GM19035 (cell line): ENCODE data around the gene THAP4.

Source experiments
- ATAC-seq: cut with Tn5 transposase; IDR thresholded peaks from one replicate; pipeline ENCODE4 v1.9.1; 2021; ENCODE audit not compliant: unreplicated experiment

The THAP4 gene

DNA sequence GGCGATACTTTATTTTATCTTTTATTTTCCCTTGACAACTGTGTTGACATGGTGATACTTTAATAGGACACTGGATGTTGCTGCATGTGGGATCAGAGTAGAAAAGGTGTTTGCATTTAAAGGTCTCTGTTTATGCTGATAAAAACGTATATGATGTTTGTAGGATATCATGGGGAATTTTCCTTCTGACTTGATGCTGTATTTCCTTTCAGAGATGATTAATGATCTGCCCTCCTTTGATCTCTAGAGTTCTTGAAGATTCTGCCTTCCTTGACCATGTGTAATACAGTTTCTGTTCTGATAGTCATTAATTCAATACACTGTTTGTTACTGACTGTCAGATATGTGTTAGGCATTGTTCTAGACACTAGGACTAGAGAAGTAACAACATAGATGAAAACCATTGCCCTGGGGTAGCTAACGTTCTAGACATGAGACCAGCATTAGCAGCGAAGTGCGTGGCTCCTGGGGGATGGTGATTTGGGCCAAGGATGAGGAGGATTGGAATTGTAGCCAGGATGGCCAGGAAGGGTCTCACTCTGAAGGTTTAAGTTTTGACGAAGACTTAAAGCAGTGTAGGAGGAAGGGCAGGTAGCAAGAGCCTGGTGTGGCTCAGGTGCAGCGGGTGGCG is 3.3 kb upstream of the THAP4 start:
- ATAC-seq: no peak

DNA sequence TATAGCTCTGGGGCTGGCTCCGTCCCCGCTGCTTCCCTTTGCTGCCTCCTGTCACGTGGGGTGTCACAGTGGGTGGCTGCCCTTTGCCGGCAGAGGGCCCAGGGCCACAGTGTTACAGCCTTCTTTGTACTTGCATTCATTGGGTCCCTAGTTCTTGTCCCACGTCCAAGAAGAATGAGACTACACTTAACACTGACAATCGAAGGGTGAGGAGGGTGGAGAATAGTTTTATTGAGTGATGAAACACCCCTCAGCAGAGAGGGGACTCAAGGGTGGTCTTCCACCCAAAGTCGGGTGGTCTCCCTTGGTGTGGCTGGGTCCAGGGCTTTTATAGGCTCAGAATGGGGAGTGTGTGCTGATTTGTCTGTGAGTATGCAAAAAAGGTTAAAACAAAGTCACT is 2.4 kb upstream of the THAP4 start:
- no peak for ATAC-seq

DNA sequence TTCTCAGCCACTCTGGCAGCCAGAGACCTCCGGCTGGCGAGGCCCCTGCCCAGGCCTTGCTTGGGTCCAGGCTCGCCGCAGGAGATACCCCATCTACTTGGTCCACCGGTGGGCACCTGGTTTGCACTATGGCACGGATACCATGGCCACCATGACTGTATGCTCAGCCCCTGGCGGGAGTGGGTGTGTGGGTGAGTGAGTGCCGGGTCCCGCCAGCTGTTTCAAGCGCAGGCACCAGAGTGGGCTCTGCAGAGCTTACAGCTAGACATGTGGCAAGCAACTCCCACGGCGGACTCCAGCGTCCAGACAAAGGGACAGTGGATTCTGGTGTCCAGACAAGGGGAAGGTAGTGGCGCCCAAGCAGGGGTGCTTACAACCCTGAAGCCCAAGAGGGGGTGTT is 2.0 kb upstream of the THAP4 start:
- ATAC-seq: no peak

DNA sequence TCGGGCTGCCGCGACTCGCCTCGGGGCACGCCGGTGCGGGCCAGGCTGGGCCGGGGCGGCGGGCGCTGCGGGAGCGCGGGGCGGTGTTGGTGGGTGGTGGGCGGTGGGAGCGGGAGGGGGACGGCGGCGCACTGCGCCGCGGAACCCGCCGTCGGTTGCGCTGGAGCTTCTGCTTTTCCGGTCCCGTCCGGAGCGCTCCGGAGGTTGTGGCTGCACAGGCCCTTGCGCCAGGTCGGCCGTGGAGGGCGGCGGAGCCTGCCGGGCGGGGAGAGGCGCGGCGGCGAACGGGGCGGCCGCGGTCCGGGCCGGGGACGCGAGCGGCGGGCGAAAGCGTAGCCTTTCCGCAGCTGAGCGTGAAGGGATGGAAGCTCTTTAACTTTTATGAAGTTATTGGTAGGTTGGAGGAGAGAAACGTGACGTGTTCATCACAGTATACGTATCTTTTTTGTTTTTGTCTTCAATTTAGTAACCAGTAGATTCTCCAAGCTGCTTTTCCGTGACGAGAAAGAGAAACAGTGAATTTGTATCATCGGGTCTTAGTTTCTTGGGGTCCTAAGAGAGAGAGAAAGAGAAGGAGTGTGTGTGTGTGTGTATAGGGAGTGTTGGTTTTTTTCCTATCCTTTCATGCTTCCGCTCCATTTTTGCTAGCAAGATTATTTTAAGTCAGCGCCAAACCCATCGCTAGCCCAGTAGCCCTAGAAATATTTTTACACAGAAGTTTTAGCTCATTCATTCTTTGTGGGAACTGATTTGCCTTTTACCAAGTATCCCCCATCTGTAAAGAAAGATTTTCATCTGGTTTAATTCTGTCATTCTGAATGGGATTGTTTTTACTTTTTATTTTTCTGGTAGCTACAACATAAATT is 1.1 kb upstream of the THAP4 start:
- peak; percentile 20 for ATAC-seq

DNA sequence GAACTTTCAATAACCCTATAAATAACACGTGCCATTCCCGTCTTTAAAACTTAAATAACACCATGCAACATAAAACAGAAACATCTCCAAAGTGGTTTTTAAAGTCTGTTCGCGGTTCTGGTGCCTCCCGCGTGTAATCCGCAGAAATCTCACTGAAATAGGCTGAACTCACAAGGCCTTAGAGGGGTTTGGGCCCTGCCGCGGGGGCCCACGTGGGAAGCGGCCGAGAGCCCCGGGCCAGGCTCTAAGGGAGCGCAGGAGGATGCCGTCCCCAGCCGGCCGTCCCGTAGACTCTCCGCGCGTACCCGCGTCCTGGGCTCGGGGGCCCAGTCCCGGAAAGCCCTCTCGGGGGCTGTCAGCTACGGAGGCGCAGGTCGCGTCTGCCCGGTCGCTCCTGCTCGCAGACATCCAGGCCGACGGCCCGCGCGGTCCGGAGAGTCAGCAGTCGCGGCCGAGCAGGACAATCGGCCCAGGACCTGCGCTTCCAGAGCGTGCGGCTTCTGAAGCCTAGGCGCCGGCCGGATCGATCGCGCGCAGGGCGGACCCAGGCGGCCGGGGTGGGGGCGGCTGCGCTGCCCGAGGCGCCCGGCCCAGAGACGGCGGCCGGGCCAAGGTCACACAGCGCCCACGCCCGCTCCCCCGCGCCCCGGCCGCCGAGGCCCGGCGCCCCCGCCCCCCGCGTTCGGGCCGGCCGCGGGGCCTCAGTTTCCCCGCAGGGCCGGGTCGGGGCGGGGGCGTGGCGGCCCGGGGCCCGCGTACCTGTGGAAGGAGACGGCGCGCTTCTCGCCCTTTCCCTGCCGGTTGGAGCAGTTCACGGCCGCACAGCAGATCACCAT is 558 bp downstream of the THAP4 start:
- ATAC-seq: peak; percentile 29

DNA sequence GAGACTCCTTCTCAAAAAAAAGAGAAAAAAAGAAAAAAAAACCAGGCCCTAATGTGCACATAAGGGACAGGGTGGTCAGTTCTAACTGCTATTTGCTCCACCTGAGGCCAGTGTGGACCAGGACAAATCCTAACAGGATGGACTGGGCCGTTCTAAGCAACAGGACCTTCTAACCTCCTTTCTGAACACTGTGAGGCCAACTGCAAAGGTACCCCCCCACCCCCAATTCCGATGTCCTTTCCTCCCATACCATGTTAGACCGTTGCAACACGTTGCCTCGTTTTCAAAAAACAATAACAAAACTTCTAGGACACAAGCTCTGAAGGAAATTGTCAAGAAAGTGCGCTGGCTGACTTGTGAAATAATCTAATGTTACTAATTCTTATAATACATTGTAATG is 1.2 kb downstream of the THAP4 start:
- no peak for ATAC-seq

DNA sequence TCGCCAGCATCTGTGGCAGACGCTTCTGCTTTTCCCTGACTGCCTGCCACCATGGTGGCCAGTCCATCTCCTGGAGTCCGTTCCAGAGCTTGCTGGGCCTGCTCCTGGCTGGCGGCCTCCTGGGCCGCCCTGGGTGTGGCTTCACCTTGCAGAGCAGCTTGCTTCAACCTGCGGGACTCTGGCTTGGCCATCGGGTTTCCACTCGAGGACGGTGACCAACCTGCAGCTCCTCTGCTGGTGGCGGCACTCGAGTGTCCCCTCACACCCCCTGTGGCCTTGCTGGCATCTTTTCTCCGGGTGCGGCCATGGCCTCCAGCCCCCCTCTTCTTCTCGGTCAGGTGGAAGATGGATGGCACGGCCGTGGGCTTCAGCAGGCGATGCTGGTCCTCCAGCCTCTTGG is 3.4 kb downstream of the THAP4 start:
- ATAC-seq: no peak

DNA sequence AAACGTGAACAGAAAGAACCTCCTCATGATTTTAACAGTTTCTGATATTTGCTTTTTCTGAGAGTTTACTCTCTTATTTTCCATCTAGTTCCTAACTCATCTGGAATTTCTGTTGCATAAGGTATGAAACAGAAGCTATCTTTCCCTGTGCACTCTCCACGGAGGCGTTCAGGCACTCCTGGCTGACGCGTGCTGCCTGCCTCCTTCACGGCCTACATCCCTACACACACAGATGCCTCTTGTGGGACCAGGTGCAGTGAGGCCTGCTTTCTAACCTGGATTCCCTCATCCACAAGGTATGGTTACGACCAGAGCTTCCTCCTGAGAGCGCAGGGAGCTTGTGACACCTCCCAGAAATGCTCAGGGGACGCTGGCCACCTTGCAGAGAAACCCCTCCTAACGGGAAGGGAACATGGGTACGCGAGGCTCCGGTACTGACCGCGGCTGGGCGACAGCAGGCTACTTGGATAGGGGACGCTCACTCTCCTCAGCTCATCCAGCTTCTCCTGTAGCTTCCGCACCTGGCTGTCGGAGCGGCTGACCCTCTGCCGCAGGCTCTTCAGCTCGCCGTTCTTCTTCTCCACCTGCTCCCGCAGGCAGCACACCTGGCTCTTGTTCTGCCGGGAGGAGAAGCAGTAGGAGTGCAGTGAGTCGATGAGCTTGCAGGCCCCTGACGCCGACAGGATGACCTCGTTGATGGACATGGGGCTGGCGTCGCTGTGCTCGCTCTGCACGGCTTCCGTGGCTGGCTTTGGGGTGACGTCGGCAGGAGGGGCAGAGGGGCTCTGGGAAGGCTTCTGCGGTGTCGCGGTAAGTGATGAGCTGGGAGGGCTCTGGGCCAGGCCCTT is 4.3 kb downstream of the THAP4 start:
- ATAC-seq: no peak

DNA sequence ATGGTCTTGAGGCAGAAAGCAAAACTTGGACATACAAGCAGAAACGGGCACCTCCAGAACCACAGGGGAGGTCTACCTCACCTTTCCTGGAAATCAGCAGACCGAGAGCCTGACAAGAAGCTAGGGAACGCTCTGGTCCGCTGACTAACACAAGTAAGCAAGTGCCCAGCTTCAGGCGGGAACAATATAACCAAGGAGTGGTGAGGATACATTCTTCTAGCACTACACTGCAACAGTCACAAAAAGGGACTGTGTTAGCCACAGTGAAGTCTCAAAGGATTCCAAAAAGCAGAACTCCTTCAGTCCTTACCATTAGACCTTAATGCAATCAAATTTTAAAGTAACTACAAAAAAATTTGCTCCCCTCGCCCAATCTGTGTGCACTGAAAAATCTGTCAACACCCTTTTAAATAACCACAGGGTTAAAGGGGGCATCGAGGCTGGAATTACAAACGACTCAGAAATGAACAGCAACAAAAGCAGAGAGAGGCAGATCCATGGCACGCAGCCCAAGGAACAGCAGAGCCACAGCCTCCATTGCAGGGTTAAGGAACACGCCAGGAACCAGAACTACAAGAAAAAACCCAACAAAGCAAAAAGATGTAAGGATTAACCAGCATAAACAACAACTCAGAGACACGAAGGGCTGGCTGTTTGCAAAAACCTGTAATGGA is 7.1 kb downstream of the THAP4 start:
- no peak for ATAC-seq

DNA sequence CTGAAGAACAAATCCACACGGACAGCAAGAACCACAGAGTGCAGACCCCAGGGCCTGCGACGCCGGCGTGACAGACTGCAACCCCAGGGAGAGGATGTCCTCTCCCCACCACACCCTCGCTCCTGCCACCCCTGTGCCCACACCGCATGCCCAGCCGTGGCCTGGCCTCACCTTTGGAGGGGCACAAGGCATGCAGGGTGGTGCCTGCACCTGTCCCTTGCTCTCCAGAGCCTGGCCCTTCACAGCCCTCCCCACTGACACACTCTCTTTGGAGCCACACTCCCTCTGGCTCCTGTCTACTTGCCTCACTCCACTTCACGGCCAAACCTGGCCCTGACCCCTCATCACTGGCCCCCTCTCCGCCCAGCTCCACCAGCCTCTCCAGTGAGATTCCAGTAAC is 9.3 kb downstream of the THAP4 start:
- ATAC-seq: no peak

DNA sequence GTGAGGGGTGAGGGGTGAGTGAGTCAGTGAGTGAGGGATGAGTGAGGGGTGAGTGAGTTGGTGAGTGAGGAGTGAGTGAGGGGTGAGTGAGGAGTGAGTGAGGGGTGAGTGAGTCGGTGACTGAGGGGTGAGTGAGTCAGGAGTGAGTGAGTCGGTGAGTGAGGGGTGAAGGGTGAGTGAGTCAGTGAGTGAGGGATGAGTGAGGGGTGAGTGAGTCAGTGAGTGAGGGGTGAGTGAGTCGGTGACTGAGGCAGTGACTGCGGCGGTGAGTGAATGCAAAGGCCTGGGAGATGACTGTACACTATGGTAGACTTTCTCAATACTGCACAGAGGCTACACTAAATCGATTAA is 16.6 kb downstream of the THAP4 start:
- ATAC-seq: no peak

DNA sequence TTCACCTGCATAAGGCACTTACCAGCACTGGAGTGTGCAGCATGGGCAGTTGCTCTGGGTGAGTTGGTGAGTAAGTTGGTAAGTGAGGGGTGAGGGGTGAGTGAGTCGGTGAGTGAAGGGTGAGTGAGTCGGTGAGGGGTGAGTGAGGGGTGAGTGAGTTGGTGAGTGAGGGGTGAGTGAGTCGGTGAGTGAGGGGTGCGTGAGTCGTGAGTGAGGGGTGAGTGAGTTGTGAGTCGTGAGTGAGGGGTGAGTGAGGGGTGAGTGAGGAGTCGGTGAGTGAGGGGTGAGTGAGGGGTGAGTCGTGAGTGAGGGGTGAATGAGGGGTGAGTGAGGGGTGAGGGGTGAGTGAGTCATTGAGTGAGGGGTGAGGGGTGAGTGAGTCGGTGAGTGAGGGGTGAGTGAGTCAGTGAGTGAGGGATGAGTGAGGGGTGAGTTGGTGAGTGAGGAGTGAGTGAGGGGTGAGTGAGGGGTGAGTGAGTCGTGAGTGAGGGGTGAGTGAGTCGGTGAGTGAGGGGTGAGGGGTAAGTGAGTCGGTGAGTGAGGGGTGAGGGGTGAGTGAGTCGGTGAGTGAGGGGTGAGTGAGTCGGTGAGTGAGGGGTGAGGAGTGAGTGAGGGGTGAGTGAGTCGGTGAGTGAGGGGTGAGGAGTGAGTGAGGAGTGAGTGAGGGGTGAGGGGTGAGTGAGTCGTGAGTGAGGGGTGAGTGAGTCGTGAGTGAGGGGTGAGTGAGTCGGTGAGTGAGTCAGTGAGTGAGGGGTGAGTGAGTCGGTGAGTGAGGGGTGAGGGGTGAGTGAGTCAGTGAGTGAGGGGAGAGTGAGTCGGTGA is 17.1 kb downstream of the THAP4 start:
- no peak for ATAC-seq

DNA sequence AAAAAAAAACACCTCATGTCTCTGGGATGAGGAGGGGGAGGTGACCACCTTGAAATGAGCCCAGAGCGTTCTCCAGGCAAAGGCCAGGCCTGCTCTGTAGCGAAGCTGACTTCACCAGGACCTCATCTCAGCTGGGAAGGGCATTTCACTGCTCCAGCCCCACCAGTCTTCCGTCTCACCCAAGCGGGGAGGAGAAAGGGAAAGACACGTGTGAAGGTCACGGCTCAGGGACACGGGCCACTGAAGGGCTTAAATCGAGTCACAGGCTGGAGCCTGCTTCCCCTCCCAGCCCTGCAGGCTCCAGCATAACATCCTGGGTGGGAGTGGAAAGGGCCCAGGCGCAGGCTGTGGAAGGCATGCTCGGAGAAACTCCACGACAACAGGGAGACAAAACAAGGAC is 18.1 kb downstream of the THAP4 start:
- ATAC-seq: no peak

DNA sequence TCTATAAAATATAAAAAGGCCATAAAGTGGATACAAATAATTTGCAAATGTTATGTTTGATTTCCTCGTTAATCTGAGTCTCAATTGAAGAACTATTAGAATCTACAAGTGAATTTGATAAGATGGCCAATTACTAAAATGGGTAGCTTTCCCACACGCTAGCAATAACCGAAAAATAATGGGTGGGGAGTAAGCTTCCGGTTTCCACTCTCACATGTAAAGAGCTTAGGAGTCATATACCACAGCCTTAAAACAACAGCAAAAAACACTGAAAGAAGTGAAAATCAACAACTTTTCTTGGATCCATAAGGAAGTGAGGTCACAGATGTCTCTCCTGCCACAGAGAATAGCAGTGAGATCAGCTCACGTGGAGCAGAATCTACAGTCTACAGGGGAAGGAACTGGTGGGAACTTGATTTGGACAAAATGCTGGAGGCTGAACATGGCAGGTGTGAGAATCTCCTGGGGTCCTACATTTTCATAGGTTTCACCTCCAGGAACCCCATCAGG is 18.6 kb downstream of the THAP4 start:
- no peak for ATAC-seq

DNA sequence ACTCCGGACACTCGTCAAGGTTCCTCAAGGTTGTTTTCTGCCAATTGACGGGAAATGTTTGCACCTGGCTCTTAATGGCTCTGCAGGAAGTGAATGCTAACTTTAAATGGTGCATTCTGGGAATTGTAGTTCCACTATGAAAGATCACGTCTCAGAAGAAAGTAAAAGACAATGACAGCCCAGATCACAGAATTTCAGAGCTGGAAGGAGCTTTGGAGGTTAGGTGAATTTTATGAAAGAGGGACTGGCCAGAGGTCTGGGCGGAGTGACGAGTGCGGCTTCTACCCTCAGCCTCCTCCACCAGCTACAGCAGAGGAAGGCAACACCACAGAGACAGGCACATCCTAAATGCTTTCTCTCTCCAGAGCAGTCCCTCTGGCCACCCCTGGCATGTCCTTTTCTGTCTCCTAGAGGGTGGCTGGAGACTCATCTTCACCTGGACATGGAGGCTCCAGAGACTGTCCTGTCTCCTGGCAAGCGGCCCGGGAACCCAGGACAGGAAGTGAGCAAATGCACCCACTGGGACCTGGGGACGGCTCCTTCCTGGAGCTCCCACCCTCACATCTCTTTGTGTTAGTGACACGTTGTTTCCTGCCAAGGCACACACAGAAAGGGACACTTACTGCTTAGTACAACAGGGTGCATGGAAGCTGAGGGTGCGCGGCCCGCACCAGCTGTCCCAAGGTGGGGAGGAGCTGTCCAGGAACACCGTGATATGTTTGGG is 19.4 kb downstream of the THAP4 start:
- ATAC-seq: no peak

DNA sequence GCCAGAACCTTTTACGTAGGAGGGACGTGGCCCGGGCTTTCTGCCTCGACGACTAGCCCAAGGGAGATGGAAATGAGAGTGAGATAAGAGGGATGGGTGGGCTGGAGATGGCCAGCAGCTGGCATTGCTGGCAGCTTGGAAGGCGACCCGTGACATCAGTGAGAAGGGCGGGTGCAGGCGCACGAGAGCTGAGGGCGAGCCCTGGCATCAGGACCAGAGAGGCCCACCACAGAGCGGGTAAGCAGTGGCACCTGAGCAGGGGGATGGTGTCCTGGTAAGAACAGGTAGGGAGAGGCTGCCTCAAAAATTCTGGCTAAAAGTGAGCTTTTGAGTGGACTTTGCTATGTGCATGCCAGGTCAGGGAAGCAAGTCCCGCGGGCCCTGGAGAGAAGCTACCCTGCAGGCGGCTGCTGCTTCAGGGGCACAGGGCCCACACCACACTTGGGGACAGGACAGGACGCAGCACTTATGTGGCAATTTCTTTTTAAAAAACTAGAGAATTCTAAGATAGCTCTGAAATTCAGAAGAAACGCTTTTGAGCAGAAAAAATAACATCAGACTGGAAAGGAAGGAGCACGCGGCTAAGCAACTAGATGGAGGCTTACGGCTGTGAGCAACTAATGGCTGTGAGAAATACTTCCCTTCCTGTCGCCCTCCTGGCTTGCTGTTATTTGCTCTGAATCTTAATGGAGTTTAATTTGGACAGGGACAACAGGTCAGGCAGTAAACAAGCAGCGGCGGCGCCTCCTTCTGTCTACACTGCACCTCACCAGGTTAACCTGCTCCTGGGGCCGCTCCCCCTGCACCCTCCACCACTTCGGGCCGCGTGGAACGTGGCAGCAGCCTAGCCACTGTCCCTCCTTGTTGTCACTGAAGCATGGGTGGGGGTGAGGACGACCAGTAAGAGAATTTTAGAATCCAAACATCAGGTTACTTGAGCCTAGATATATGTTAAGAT is 20.5 kb downstream of the THAP4 start:
- no peak for ATAC-seq

DNA sequence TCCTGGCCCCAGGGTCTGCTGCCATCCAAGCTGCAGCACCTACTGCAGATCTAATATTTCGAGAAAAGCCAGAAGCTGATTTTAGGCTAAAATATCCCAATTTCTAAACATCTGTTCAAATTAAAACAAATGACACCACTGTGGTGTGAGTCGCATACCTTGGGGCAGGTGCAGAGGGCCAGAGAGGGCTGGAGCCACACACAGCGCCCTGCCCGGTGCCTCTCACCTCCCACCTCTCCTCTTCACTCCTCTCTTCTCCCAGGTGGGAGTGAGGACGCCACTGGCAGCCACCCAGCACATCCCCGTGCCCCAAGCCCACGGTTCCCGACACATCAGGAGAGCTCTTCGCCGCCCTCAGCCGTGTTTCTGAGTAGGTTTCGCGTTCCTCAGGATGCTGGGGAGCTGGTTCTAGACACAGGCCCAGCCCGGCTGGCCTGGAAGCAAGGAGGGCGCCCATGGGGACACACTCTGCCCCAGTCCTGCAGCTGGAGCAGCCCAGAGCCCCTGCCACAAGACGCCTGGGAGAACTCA is 21.4 kb downstream of the THAP4 start:
- no peak for ATAC-seq
